WERI-Rb-1 (cell line): Measurements from ENCODE around the gene CBR3.
"Not testable (repeated sequence)": the region's sequence is repeated elsewhere in the genome, so short reads cannot be mapped to it uniquely, and the experiment has no call there.

Experiments used
- DNase-seq: peaks from one replicate; pipeline ENCODE4 v3.0.0-alpha.2; 2020
- H3K27ac ChIP-seq: fragments of 250-450 bp; sonication (Bioruptor Pico); 2 replicates; pipeline ENCODE4 v1.5.1; 2020; ENCODE audit warnings: mild to moderate bottlenecking, moderate library complexity
- H3K27me3 ChIP-seq: fragments of 250-450 bp; sonication (Bioruptor Pico); 2 replicates; pipeline ENCODE4 v1.5.1; 2021; ENCODE audit warnings: mild to moderate bottlenecking, low read depth, moderate library complexity; ENCODE audit not compliant: insufficient read depth, severe bottlenecking
- H3K36me3 ChIP-seq: fragments of 250-450 bp; sonication (Bioruptor Pico); 2 replicates; pipeline ENCODE4 v1.5.1; 2020; ENCODE audit warnings: mild to moderate bottlenecking, moderate library complexity
- H3K4me3 ChIP-seq: 2 replicates; pipeline ENCODE4 v1.5.1; 2011; ENCODE audit warnings: low read depth, mild to moderate bottlenecking, control low read depth, low read length
- H3K9me3 ChIP-seq: fragments of 250-450 bp; sonication (Bioruptor Pico); 2 replicates; pipeline ENCODE4 v1.5.1; 2021; ENCODE audit warnings: mild to moderate bottlenecking, moderate library complexity; ENCODE audit not compliant: severe bottlenecking
- TF ChIP-seq, protein P1 (sequence below): IDR thresholded peaks from 2 replicates; pipeline ENCODE4 v1.5.1; 2011; ENCODE audit warnings: low read depth, mild to moderate bottlenecking, control low read depth, inconsistent platforms, low read length

CBR3 gene

DNA sequence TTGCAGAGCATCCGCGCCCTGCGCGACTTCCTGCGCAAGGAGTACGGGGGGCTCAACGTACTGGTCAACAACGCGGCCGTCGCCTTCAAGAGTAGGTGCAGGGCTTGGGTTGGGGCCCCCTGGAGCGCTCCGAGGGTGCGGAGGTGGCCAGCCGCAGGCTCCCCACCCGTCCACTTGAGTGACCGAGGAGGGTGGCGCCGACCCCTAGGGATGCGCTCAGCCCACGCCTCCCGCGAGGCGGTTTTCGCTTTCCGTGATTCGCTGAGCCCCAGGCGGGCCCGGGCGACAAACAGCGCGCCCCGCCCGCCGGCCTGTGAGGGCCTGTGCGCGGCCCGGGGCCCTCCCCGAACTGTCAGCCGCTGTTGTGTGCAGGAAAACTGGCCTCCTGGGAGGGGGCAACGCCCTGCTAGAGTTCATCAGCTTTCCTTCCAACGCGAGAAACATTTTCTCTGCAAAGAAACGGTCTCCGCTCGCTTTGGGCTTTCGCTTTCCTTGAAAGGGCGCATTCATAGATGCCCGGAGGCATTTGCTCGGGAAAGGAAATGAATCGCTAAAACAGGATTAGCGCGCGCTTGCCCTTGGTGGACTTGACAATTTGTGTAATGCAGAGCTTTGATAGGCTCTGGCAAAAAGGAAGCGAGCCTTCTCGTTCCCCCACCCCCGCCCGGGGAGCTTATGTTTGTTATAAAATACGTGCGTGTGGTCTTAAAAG lies 668 bp downstream of the CBR3 start:
- peak overlapping the region; percentile 16 for H3K27ac ChIP-seq

DNA sequence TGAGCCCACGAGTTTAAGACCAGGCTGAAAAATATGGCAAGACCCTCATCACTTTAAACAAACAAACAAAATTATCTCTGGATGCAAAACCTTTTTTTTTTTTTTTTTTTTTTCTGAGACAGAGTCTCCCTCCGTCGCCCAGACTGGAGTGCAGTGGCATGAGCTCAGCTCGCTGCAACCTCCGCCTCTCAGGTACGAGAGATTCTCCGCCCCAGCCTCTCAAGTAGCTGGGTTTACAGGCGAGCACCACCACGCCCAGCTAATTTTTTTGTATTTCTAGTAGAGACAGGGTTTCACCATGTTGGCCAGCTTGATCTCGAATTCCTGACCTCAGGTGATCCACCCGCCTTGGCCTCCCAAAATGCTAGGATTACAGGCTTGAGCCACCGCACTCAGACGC lies 4.9 kb downstream of the CBR3 start:
- not testable (repeated sequence) for H3K9me3 ChIP-seq, DNase-seq, H3K27ac ChIP-seq, H3K27me3 ChIP-seq, H3K36me3 ChIP-seq, H3K4me3 ChIP-seq

More for the DNA sequence above, 668 bp downstream of the CBR3 start:
- TF ChIP-seq, protein P1, sequence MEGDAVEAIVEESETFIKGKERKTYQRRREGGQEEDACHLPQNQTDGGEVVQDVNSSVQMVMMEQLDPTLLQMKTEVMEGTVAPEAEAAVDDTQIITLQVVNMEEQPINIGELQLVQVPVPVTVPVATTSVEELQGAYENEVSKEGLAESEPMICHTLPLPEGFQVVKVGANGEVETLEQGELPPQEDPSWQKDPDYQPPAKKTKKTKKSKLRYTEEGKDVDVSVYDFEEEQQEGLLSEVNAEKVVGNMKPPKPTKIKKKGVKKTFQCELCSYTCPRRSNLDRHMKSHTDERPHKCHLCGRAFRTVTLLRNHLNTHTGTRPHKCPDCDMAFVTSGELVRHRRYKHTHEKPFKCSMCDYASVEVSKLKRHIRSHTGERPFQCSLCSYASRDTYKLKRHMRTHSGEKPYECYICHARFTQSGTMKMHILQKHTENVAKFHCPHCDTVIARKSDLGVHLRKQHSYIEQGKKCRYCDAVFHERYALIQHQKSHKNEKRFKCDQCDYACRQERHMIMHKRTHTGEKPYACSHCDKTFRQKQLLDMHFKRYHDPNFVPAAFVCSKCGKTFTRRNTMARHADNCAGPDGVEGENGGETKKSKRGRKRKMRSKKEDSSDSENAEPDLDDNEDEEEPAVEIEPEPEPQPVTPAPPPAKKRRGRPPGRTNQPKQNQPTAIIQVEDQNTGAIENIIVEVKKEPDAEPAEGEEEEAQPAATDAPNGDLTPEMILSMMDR: no peak
- no peaks in the 10 kb centered on the region for H3K9me3 ChIP-seq
- H3K4me3 ChIP-seq: peak overlapping the region; percentile 84
- no peaks in the 10 kb centered on the region for H3K36me3 ChIP-seq
- peak; percentile 78 for DNase-seq
- H3K27me3 ChIP-seq: peaks cover 9% of the 10 kb centered on the region

DNA sequence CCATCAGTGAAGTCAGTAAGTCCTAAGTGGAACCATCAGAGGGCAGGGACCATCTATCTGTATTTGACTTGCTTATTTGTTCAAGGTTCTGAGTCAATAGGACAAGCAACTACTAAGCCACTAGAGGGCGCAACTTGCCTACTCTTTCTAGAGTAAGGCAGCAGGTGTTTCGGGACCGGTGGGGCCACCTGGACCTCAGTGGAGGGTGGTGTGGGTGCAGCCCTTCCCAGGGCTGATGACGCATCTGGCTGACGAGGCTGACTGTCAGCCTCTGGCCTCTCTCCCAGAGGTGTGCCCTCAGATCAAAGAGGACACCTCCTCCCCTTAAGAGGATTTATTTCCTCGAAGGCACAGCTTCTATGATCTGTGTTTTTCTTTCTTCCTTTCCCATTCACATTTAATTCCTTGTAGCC lies 6.6 kb downstream of the CBR3 start:
- peak; percentile 98 for DNase-seq
- peak overlapping the region; percentile 54 for H3K27ac ChIP-seq
- no peaks in the 10 kb centered on the region; the same call in 1 of the 2 replicates for H3K36me3 ChIP-seq
- TF ChIP-seq, protein P1: peak; percentile 91
- H3K4me3 ChIP-seq: peak overlapping the region; percentile 2; the same call in 1 of the 2 replicates
- no peaks in the 10 kb centered on the region for H3K27me3 ChIP-seq
- no peaks in the 10 kb centered on the region for H3K9me3 ChIP-seq

DNA sequence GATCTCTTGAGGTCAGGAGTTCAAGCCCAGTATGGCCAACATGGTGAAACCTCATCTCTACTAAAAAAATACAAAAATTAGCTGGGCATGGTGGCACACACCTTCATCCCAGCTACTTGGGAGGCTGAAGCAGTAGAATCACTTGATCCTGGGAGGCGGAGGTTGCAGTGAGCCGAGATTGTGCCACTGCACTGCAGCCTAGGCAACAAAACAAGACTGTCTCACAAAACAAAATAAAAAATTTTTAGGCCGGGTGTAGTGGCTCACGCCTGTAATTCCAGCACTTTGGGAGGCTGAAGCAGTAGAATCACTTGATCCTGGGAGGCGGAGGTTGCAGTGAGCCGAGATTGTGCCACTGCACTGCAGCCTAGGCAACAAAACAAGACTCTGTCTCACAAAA lies 9.4 kb downstream of the CBR3 start:
- not testable (repeated sequence) for H3K4me3 ChIP-seq, H3K27ac ChIP-seq, H3K36me3 ChIP-seq, H3K9me3 ChIP-seq, DNase-seq, H3K27me3 ChIP-seq

DNA sequence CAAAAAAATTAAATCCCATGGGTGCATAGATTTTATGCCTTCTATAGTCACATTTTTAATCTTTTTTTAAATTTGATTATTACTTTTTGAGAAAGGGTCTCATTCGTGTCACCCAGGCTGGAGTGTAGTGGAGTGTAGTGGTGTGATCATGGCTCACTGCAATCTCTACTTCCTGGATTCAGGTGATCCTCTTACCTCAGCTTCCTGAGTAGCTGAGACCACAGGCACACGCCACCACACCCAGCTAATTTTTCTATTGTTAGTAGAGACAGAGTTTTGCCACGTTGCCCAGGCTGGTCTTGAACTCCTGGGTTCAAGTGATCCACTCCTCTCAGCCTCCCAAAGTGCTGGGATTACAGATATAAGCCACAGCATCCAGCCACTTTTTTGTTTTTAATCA lies 10.4 kb downstream of the CBR3 start:
- Histone ChIP-seq H3K27me3 (no peaks in the 10 kb centered on the region), H3K27ac (no peak overlapping the region), H3K4me3 (no peak overlapping the region), H3K9me3 (no peaks in the 10 kb centered on the region), H3K36me3 (no peaks in the 10 kb centered on the region; the same call in 1 of the 2 replicates)
- no peak for DNase-seq
- TF ChIP-seq, protein P1: no peak

DNA sequence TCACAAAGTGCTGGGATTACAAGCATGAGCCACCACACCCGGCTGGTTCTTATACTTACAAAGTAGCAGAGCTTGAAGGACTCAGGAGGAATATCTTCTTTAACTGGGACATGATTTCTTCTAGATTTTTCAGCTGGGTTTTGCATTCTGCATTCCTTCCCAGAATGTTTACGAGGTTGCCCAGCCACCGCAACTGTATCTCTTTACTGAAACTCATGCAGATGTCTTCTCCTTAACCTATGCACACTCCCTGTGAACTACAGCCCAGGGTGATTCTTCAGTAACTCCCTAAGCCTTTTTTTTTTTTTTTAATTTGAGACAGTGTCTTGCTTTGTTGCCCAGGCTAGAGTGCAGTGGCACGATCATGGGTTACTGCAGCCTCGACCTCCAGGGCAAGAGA lies 13.0 kb downstream of the CBR3 start:
- H3K27me3 ChIP-seq: no peaks in the 10 kb centered on the region
- no peak overlapping the region for H3K4me3 ChIP-seq
- TF ChIP-seq, protein P1: no peak
- no peaks in the 10 kb centered on the region for H3K36me3 ChIP-seq
- no peaks in the 10 kb centered on the region for H3K9me3 ChIP-seq
- H3K27ac ChIP-seq: no peak overlapping the region
- DNase-seq: no peak

DNA sequence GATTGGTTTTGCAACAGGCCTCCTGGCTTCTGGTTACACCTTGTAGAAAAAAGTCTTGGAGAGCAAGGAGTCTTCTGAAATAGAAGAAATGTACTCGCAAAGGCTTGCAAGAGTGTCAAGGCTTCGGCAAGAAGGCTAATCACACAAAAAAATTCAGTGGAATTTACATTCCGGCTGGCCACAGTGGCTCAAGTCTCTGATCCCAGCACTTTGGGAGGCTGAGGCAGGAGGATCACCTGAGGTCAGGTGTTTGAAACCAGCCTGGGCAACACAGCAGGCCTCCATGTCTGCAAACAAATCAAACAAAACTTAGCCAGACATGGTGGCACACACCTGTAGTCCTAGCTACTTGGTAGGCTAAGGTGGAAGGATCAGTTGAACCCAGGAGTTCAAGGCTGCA lies 14.0 kb downstream of the CBR3 start:
- Histone ChIP-seq H3K4me3 (no peak overlapping the region), H3K27ac (no peak overlapping the region), H3K36me3 (no peaks in the 10 kb centered on the region), H3K9me3 (no peaks in the 10 kb centered on the region), H3K27me3 (no peaks in the 10 kb centered on the region)
- DNase-seq: no peak
- TF ChIP-seq, protein P1: no peak
